ENCODE data around the gene NKTR.
"Not testable (repeated sequence)": the region's sequence is repeated elsewhere in the genome, so short reads cannot be mapped to it uniquely, and the experiment has no call there.

Gene NKTR

DNA sequence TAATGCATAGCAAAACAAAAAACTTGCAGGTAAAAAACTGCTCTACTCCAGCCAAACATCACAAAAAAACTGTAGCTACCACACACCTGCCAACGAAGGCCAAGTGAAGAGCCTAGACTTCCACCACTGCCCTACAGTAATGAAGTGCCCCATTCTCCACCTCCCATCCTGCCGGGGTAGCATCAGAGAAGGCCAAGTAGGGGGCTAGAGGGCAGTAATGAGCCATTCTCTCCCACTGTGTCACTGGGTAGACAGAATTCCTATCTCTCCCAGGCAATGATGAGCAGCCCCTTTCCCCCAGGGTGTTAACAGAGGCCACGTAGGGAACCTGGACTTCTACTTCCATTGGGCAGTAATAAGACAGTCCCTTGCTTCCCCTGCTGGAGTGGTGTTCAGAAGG is 28.2 kb upstream of the NKTR start:
- no peaks in the 10 kb centered on the region for H3K27me3 ChIP-seq (replicated peaks; ENCODE audit: insufficient read depth, low read length)
- H3K36me3 ChIP-seq (replicated peaks; ENCODE audit: insufficient read depth, low read length), result no peaks in the 10 kb centered on the region; the same call in 1 of the 2 replicates
- H3K9me3 ChIP-seq (replicated peaks; ENCODE audit: insufficient read depth, low read length), result no peaks in the 10 kb centered on the region
- H3K4me3 ChIP-seq (ENCODE audit: low read length), result no peak overlapping the region
- TF ChIP-seq EZH2 (optimal IDR thresholded peaks at IDR 0.05; ENCODE audit: low read depth, low read length) (no peak), EZH2phosphoT487 (IDR thresholded peaks at IDR 0.05; ENCODE audit: low read length) (no peak)
- TF ChIP-seq, protein P1, sequence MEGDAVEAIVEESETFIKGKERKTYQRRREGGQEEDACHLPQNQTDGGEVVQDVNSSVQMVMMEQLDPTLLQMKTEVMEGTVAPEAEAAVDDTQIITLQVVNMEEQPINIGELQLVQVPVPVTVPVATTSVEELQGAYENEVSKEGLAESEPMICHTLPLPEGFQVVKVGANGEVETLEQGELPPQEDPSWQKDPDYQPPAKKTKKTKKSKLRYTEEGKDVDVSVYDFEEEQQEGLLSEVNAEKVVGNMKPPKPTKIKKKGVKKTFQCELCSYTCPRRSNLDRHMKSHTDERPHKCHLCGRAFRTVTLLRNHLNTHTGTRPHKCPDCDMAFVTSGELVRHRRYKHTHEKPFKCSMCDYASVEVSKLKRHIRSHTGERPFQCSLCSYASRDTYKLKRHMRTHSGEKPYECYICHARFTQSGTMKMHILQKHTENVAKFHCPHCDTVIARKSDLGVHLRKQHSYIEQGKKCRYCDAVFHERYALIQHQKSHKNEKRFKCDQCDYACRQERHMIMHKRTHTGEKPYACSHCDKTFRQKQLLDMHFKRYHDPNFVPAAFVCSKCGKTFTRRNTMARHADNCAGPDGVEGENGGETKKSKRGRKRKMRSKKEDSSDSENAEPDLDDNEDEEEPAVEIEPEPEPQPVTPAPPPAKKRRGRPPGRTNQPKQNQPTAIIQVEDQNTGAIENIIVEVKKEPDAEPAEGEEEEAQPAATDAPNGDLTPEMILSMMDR (IDR thresholded peaks at IDR 0.05; ENCODE audit: low read length), result peak; percentile 66
- H2AFZ ChIP-seq (ENCODE audit: low read length), result no peak overlapping the region
- H4K20me1 ChIP-seq (ENCODE audit: insufficient read depth, low read length), result no peaks in the 10 kb centered on the region
- no peak overlapping the region for H3K9ac ChIP-seq (ENCODE audit: low read length)
- no peak overlapping the region for H3K27ac ChIP-seq (ENCODE audit: low read length)
- H3K4me2 ChIP-seq (ENCODE audit: low read depth, low read length), result no peak overlapping the region
- peak; percentile 45 for DNase-seq
- no peaks in the 10 kb centered on the region for H3K4me1 ChIP-seq (ENCODE audit: low read length)
- peaks cover 35% of the 10 kb centered on the region for H3K79me2 ChIP-seq (ENCODE audit: low read length)
- H3K9me2 ChIP-seq (replicated peaks; ENCODE audit: insufficient read depth, low read length), result no peaks in the 10 kb centered on the region
- no peaks in the 10 kb centered on the region for H3F3A ChIP-seq (ENCODE audit: insufficient read depth, low read length)

DNA sequence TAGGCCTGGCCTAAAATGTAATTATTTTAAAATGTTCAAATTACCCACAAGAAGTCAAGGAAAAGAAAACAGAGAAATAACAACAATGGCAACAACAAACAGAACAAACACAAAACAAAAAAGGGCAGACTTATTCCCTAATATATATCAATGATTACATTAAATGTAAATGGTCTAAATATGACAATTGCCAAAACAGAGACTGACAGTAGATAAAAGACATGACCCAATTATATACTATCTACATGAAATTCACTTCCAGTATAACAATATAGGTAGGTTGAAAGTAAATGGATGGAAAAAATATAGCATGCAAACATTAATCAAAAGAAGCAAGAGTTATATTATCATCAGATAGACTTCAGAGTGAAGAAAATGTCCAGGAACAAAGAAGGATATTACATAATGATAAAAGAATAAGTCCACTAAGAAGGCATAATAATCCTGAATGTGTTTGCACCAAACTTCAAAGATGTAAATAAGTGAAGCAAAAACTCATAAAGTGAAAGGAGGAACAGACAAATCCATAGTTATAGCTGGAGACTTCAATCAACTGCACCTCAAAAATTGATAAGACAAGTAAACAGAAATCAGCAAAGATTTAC is 25.2 kb upstream of the NKTR start:
- H4K20me1 ChIP-seq (ENCODE audit: insufficient read depth, low read length), result no peaks in the 10 kb centered on the region
- no peak overlapping the region for H2AFZ ChIP-seq (ENCODE audit: low read length)
- peaks cover 3% of the 10 kb centered on the region; the same call in 1 of the 2 replicates for H3K4me1 ChIP-seq (ENCODE audit: low read length)
- no peak for TF ChIP-seq EZH2phosphoT487 (IDR thresholded peaks at IDR 0.05; ENCODE audit: low read length)
- no peak for TF ChIP-seq EZH2 (optimal IDR thresholded peaks at IDR 0.05; ENCODE audit: low read depth, low read length)
- TF ChIP-seq, protein P1 (IDR thresholded peaks at IDR 0.05; ENCODE audit: low read length), result no peak
- no peaks in the 10 kb centered on the region for H3F3A ChIP-seq (ENCODE audit: insufficient read depth, low read length)
- H3K9me2 ChIP-seq (replicated peaks; ENCODE audit: insufficient read depth, low read length), result no peaks in the 10 kb centered on the region
- no peak overlapping the region for H3K4me3 ChIP-seq (ENCODE audit: low read length)
- H3K27me3 ChIP-seq (replicated peaks; ENCODE audit: insufficient read depth, low read length), result no peaks in the 10 kb centered on the region
- peaks cover 52% of the 10 kb centered on the region for H3K79me2 ChIP-seq (ENCODE audit: low read length)
- H3K9me3 ChIP-seq (replicated peaks; ENCODE audit: insufficient read depth, low read length), result no peaks in the 10 kb centered on the region
- H3K27ac ChIP-seq (ENCODE audit: low read length), result no peak overlapping the region
- H3K9ac ChIP-seq (ENCODE audit: low read length), result no peak overlapping the region
- no peak overlapping the region for H3K4me2 ChIP-seq (ENCODE audit: low read depth, low read length)
- DNase-seq, result no peak
- H3K36me3 ChIP-seq (replicated peaks; ENCODE audit: insufficient read depth, low read length), result no peaks in the 10 kb centered on the region; the same call in 1 of the 2 replicates

DNA sequence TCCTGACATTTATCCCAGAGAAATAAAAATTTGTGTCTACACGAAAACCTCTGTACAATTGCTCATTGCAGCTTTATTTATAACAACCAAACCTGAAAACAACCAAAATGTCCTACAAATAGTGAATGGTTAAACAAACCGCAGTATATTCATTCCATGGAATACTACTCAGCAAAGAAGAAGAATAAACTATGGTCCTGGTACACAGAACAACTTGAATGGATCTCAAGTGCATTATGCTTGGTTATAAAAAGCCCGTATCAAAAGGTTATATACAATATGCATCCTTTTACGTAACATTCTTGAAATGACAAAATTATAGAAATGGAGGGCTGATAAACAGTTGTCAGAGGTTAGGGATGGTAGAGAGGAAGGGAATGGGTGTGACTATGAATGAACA is 22.4 kb upstream of the NKTR start:
- no peaks in the 10 kb centered on the region; the same call in 1 of the 2 replicates for H3K36me3 ChIP-seq (replicated peaks; ENCODE audit: insufficient read depth, low read length)
- TF ChIP-seq, protein P1 (IDR thresholded peaks at IDR 0.05; ENCODE audit: low read length), result no peak
- TF ChIP-seq EZH2phosphoT487 (IDR thresholded peaks at IDR 0.05; ENCODE audit: low read length), result no peak
- TF ChIP-seq EZH2 (optimal IDR thresholded peaks at IDR 0.05; ENCODE audit: low read depth, low read length), result no peak
- no peaks in the 10 kb centered on the region for H4K20me1 ChIP-seq (ENCODE audit: insufficient read depth, low read length)
- H3F3A ChIP-seq (ENCODE audit: insufficient read depth, low read length), result peaks cover 19% of the 10 kb centered on the region
- H3K4me2 ChIP-seq (ENCODE audit: low read depth, low read length), result no peak overlapping the region
- no peak for DNase-seq
- H3K27ac ChIP-seq (ENCODE audit: low read length), result no peak overlapping the region
- no peak overlapping the region for H2AFZ ChIP-seq (ENCODE audit: low read length)
- no peak overlapping the region for H3K9ac ChIP-seq (ENCODE audit: low read length)
- no peaks in the 10 kb centered on the region for H3K9me3 ChIP-seq (replicated peaks; ENCODE audit: insufficient read depth, low read length)
- H3K9me2 ChIP-seq (replicated peaks; ENCODE audit: insufficient read depth, low read length), result no peaks in the 10 kb centered on the region
- H3K79me2 ChIP-seq (ENCODE audit: low read length), result peaks cover 67% of the 10 kb centered on the region
- no peak overlapping the region for H3K4me3 ChIP-seq (ENCODE audit: low read length)
- H3K4me1 ChIP-seq (ENCODE audit: low read length), result peaks cover 14% of the 10 kb centered on the region
- H3K27me3 ChIP-seq (replicated peaks; ENCODE audit: insufficient read depth, low read length), result no peaks in the 10 kb centered on the region

DNA sequence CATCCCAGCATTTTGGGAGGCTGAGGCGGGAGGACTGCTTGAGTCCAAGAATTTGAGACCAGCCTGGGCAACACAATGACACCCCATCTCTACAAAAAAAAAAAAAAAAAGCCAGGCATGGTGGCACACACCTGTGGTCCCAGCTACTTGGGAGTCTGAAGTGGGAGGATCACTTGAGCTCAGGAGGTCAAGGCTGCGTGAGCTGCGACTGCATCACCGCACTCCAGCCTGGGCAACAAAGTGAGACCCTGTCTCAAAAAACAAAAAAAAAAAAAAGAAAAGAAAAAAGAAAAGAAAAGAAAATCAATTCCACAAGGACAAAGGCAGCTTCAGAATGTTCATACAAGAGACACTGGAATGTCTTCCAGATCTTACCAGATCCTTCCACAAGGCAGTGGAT is 21.1 kb upstream of the NKTR start:
- not testable (repeated sequence) for H3K4me2 ChIP-seq (ENCODE audit: low read depth, low read length)

More for the DNA sequence above, 21.1 kb upstream of the NKTR start:
- H3K36me3 ChIP-seq (replicated peaks; ENCODE audit: insufficient read depth, low read length); H3K27ac ChIP-seq (ENCODE audit: low read length); H3K9me3 ChIP-seq (replicated peaks; ENCODE audit: insufficient read depth, low read length); H3K4me3 ChIP-seq (ENCODE audit: low read length); H3K9me2 ChIP-seq (replicated peaks; ENCODE audit: insufficient read depth, low read length); H3K9ac ChIP-seq (ENCODE audit: low read length); H2AFZ ChIP-seq (ENCODE audit: low read length); H3K27me3 ChIP-seq (replicated peaks; ENCODE audit: insufficient read depth, low read length); DNase-seq; H4K20me1 ChIP-seq (ENCODE audit: insufficient read depth, low read length): not testable (repeated sequence)
- Histone ChIP-seq H3K79me2 (ENCODE audit: low read length) (peaks cover 73% of the 10 kb centered on the region), H3K4me1 (ENCODE audit: low read length) (peaks cover 19% of the 10 kb centered on the region), H3F3A (ENCODE audit: insufficient read depth, low read length) (peaks cover 19% of the 10 kb centered on the region)
